Measurements from ENCODE around the gene PXMP4.
A peak's percentile ranks its signal among the peaks of the same experiment; 100 is the strongest.

PXMP4 gene

GRCh38 chr20:33662172-33662571 lies 57.9 kb downstream of the PXMP4 start, which contains the start of gene C20orf144:
C20orf144 (plus strand) TSS chr20:33662327; CDS start chr20:33662346, 19 bp downstream.
- H3K36me3 ChIP-seq (ENCODE audit: insufficient read depth, low read length) = peaks cover 29% of the 10 kb centered on the region
- H3K27me3 ChIP-seq (ENCODE audit: control insufficient read depth in 1 of 2, insufficient read depth in 2 of 2, low read length in 2 of 2) = no peaks in the 10 kb centered on the region
- no peaks in the 10 kb centered on the region for H3K9me3 ChIP-seq (ENCODE audit: low read length)
- H3K4me1 ChIP-seq (ENCODE audit: insufficient read depth, low read length) = peaks cover 29% of the 10 kb centered on the region
- peak within 1 kb of the TSS; percentile 47 for H3K9ac ChIP-seq (ENCODE audit: low read length)
- H3K27ac ChIP-seq (ENCODE audit: low read depth, low read length) = peak within 1 kb of the TSS; percentile 98
- peak within 1 kb of the TSS; percentile 78 to 81 for H3K4me3 ChIP-seq (ENCODE audit: low read depth in 1 of 2, low read length in 2 of 2)

GRCh38 chr20:33660685-33661058 lies 59.4 kb downstream of the PXMP4 start:
- H3K36me3 ChIP-seq (ENCODE audit: insufficient read depth, low read length) = peaks cover 34% of the 10 kb centered on the region
- H3K27ac ChIP-seq (ENCODE audit: low read depth, low read length) = no peak overlapping the region
- H3K4me3 ChIP-seq (ENCODE audit: low read depth in 1 of 2, low read length in 2 of 2) = no peak overlapping the region
- no peak overlapping the region for H3K9ac ChIP-seq (ENCODE audit: low read length)
- H3K9me3 ChIP-seq (ENCODE audit: low read length) = no peaks in the 10 kb centered on the region
- H3K4me1 ChIP-seq (ENCODE audit: insufficient read depth, low read length) = peaks cover 23% of the 10 kb centered on the region
- H3K27me3 ChIP-seq (ENCODE audit: control insufficient read depth in 1 of 2, insufficient read depth in 2 of 2, low read length in 2 of 2) = no peaks in the 10 kb centered on the region

- Histone ChIP-seq H3K4me1 (ENCODE audit: insufficient read depth, low read length) (peaks cover 23% of the 10 kb centered on the region), H3K36me3 (ENCODE audit: insufficient read depth, low read length) (peaks cover 34% of the 10 kb centered on the region), H3K27ac (ENCODE audit: low read depth, low read length) (no peak overlapping the region), H3K4me3 (ENCODE audit: low read depth in 1 of 2, low read length in 2 of 2) (no peak overlapping the region), H3K9me3 (ENCODE audit: low read length) (no peaks in the 10 kb centered on the region), H3K9ac (ENCODE audit: low read length) (no peak overlapping the region), H3K27me3 (ENCODE audit: control insufficient read depth in 1 of 2, insufficient read depth in 2 of 2, low read length in 2 of 2) (no peaks in the 10 kb centered on the region)
These were observed 60.0 kb downstream of the PXMP4 start for GRCh38 chr20:33660035-33660684.

GRCh38 chr20:33659341-33660034 lies 60.6 kb downstream of the PXMP4 start:
- no peak overlapping the region for H3K4me3 ChIP-seq (ENCODE audit: low read depth in 1 of 2, low read length in 2 of 2)
- no peaks in the 10 kb centered on the region for H3K27me3 ChIP-seq (ENCODE audit: control insufficient read depth in 1 of 2, insufficient read depth in 2 of 2, low read length in 2 of 2)
- peaks cover 34% of the 10 kb centered on the region for H3K36me3 ChIP-seq (ENCODE audit: insufficient read depth, low read length)
- H3K27ac ChIP-seq (ENCODE audit: low read depth, low read length) = no peak overlapping the region
- H3K9ac ChIP-seq (ENCODE audit: low read length) = no peak overlapping the region
- H3K9me3 ChIP-seq (ENCODE audit: low read length) = no peaks in the 10 kb centered on the region
- peaks cover 18% of the 10 kb centered on the region for H3K4me1 ChIP-seq (ENCODE audit: insufficient read depth, low read length)

GRCh38 chr20:33658929-33659328 lies 61.2 kb downstream of the PXMP4 start:
- no peak overlapping the region for H3K9ac ChIP-seq (ENCODE audit: low read length)
- H3K27ac ChIP-seq (ENCODE audit: low read depth, low read length) = no peak overlapping the region
- H3K4me1 ChIP-seq (ENCODE audit: insufficient read depth, low read length) = peaks cover 15% of the 10 kb centered on the region
- H3K9me3 ChIP-seq (ENCODE audit: low read length) = no peaks in the 10 kb centered on the region
- H3K27me3 ChIP-seq (ENCODE audit: control insufficient read depth in 1 of 2, insufficient read depth in 2 of 2, low read length in 2 of 2) = no peaks in the 10 kb centered on the region
- H3K4me3 ChIP-seq (ENCODE audit: low read depth in 1 of 2, low read length in 2 of 2) = no peak overlapping the region
- H3K36me3 ChIP-seq (ENCODE audit: insufficient read depth, low read length) = peaks cover 34% of the 10 kb centered on the region

GRCh38 chr20:33658510-33658909 lies 61.6 kb downstream of the PXMP4 start:
- no peaks in the 10 kb centered on the region for H3K9me3 ChIP-seq (ENCODE audit: low read length)
- no peak overlapping the region for H3K9ac ChIP-seq (ENCODE audit: low read length)
- H3K27me3 ChIP-seq (ENCODE audit: control insufficient read depth in 1 of 2, insufficient read depth in 2 of 2, low read length in 2 of 2) = no peaks in the 10 kb centered on the region
- H3K36me3 ChIP-seq (ENCODE audit: insufficient read depth, low read length) = peaks cover 34% of the 10 kb centered on the region
- no peak overlapping the region for H3K4me3 ChIP-seq (ENCODE audit: low read depth in 1 of 2, low read length in 2 of 2)
- peaks cover 17% of the 10 kb centered on the region for H3K4me1 ChIP-seq (ENCODE audit: insufficient read depth, low read length)
- no peak overlapping the region for H3K27ac ChIP-seq (ENCODE audit: low read depth, low read length)

GRCh38 chr20:33657704-33658095 lies 62.4 kb downstream of the PXMP4 start:
- Histone ChIP-seq H3K27me3 (ENCODE audit: control insufficient read depth in 1 of 2, insufficient read depth in 2 of 2, low read length in 2 of 2) (no peaks in the 10 kb centered on the region), H3K36me3 (ENCODE audit: insufficient read depth, low read length) (peaks cover 34% of the 10 kb centered on the region), H3K9ac (ENCODE audit: low read length) (no peak overlapping the region), H3K27ac (ENCODE audit: low read depth, low read length) (no peak overlapping the region), H3K4me1 (ENCODE audit: insufficient read depth, low read length) (peaks cover 16% of the 10 kb centered on the region), H3K4me3 (ENCODE audit: low read depth in 1 of 2, low read length in 2 of 2) (no peak overlapping the region), H3K9me3 (ENCODE audit: low read length) (no peaks in the 10 kb centered on the region)

- H3K9me3 ChIP-seq (ENCODE audit: low read length) = no peaks in the 10 kb centered on the region
- H3K4me1 ChIP-seq (ENCODE audit: insufficient read depth, low read length) = peaks cover 9% of the 10 kb centered on the region
- no peaks in the 10 kb centered on the region for H3K27me3 ChIP-seq (ENCODE audit: control insufficient read depth in 1 of 2, insufficient read depth in 2 of 2, low read length in 2 of 2)
- H3K4me3 ChIP-seq (ENCODE audit: low read depth in 1 of 2, low read length in 2 of 2) = no peak overlapping the region
- H3K9ac ChIP-seq (ENCODE audit: low read length) = no peak overlapping the region
- peaks cover 34% of the 10 kb centered on the region for H3K36me3 ChIP-seq (ENCODE audit: insufficient read depth, low read length)
- H3K27ac ChIP-seq (ENCODE audit: low read depth, low read length) = no peak overlapping the region
These were observed 63.1 kb downstream of the PXMP4 start for GRCh38 chr20:33656783-33657703.

- Histone ChIP-seq H3K27me3 (ENCODE audit: control insufficient read depth in 1 of 2, insufficient read depth in 2 of 2, low read length in 2 of 2) (no peaks in the 10 kb centered on the region), H3K9me3 (ENCODE audit: low read length) (no peaks in the 10 kb centered on the region), H3K4me1 (ENCODE audit: insufficient read depth, low read length) (peaks cover 9% of the 10 kb centered on the region), H3K36me3 (ENCODE audit: insufficient read depth, low read length) (peaks cover 34% of the 10 kb centered on the region), H3K9ac (ENCODE audit: low read length) (no peak overlapping the region), H3K4me3 (ENCODE audit: low read depth in 1 of 2, low read length in 2 of 2) (no peak overlapping the region), H3K27ac (ENCODE audit: low read depth, low read length) (no peak overlapping the region)
These were observed 63.9 kb downstream of the PXMP4 start for GRCh38 chr20:33656010-33656782.

- no peaks in the 10 kb centered on the region for H3K27me3 ChIP-seq (ENCODE audit: control insufficient read depth in 1 of 2, insufficient read depth in 2 of 2, low read length in 2 of 2)
- no peak overlapping the region for H3K4me3 ChIP-seq (ENCODE audit: low read depth in 1 of 2, low read length in 2 of 2)
- H3K36me3 ChIP-seq (ENCODE audit: insufficient read depth, low read length) = peaks cover 34% of the 10 kb centered on the region
- no peak overlapping the region for H3K27ac ChIP-seq (ENCODE audit: low read depth, low read length)
- H3K9ac ChIP-seq (ENCODE audit: low read length) = no peak overlapping the region
- H3K4me1 ChIP-seq (ENCODE audit: insufficient read depth, low read length) = peaks cover 9% of the 10 kb centered on the region
- no peaks in the 10 kb centered on the region for H3K9me3 ChIP-seq (ENCODE audit: low read length)
These were observed 64.9 kb downstream of the PXMP4 start for GRCh38 chr20:33655164-33655563.

Measured in muscle layer of colon (tissue), 2 donors.